Activated CD8-positive, alpha-beta memory T cell treated with anti-CD3 and anti-CD28 coated beads, Interleukin-2, amount 50 U/mL, for 4 hours (primary cell): ENCODE results near the gene RBM8A.

ENCODE experiments used
- DNase-seq: peaks from one replicate; pipeline ENCODE4 v3.0.0-alpha.2; 2020

Gene RBM8A

DNA sequence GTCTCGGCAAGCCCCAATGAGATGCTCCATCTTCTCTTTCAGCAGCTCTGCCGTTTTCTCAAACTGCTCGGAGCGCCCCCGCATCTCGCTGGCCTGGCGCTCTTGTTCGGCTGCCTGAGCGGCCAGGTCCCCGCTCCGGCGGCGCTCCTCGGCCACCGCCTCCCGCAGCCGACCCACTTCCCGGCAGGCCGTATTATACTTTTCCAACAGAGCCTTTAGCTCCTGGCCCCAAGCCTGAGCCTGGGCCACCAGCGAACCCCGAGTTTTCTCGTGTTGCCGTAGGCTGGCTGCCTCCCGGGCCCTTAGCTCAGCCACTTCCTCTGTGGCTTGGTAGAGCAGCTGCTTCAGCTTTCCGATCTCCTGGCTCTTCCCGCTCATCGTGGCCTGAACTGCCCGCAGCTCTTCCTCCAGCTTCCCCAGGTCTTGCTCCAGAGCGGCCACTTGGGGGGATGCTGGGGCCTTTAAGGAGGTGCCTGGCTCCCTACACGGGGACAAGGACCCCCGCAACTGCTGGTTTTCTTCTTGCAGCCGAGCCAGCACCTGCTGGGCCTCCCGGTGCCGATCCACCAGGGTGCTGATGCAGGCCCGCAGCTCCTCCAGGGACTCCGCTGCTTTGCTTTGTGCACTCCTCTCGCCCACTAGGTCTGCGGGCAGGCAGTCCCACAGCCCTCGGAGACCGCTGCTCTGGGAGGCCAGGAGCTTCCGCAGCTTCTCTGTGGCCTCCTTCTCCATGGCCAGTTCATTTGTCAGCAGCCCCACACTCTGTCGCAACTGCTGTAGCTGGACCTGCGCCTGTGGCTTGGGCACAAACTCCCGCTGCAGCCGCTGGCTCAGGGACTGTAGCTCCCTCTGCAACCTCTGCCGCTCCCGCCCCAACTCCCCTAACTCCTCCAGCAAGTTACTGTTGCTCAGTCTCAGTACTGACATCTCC is 55.0 kb downstream of the RBM8A start:
- DNase-seq, result peak; percentile 44
